ENCODE measurements around the gene TP73.

TP73 gene

GRCh38 chr1:3680488-3681230 lies 28.3 kb downstream of the TP73 start:
- peaks cover 15% of the 10 kb centered on the region for H3K27me3 ChIP-seq (ENCODE audit: low read depth, low read length)
- H3K27ac ChIP-seq (ENCODE audit: low read length): no peak overlapping the region
- no peaks in the 10 kb centered on the region for H3K36me3 ChIP-seq (replicated peaks; ENCODE audit: low read depth, low read length)
- H3K9ac ChIP-seq (ENCODE audit: low read length): no peak overlapping the region
- H3K9me3 ChIP-seq (ENCODE audit: insufficient read depth, low read length): no peaks in the 10 kb centered on the region
- TF ChIP-seq EZH2phosphoT487 (IDR thresholded peaks at IDR 0.05; ENCODE audit: low read depth) (no peak), CTCF (IDR thresholded peaks at IDR 0.05; ENCODE audit: low read depth, low read length) (no peak)
- no peaks in the 10 kb centered on the region for H4K20me1 ChIP-seq (ENCODE audit: insufficient read depth, low read length)
- H3K4me2 ChIP-seq (ENCODE audit: low read length): peak overlapping the region; percentile 43
- peaks cover 54% of the 10 kb centered on the region for H3K4me1 ChIP-seq (ENCODE audit: low read length)
- no peak overlapping the region for H2AFZ ChIP-seq (ENCODE audit: low read depth, low read length)
- H3K79me2 ChIP-seq (ENCODE audit: low read length): no peaks in the 10 kb centered on the region
- peak overlapping the region; percentile 32; the same call in 1 of the 2 replicates for H3K4me3 ChIP-seq (ENCODE audit: low read length)

- TF ChIP-seq CTCF (IDR thresholded peaks at IDR 0.05; ENCODE audit: low read depth, low read length) (no peak), EZH2phosphoT487 (IDR thresholded peaks at IDR 0.05; ENCODE audit: low read depth) (no peak)
- H3K27ac ChIP-seq (ENCODE audit: low read length): no peak overlapping the region
- no peaks in the 10 kb centered on the region for H4K20me1 ChIP-seq (ENCODE audit: insufficient read depth, low read length)
- no peaks in the 10 kb centered on the region for H3K9me3 ChIP-seq (ENCODE audit: insufficient read depth, low read length)
- H3K9ac ChIP-seq (ENCODE audit: low read length): no peak overlapping the region
- peak overlapping the region; percentile 43; the same call in 1 of the 2 replicates for H3K4me2 ChIP-seq (ENCODE audit: low read length)
- no peak overlapping the region for H2AFZ ChIP-seq (ENCODE audit: low read depth, low read length)
- H3K36me3 ChIP-seq (replicated peaks; ENCODE audit: low read depth, low read length): no peaks in the 10 kb centered on the region
- no peak overlapping the region for H3K4me3 ChIP-seq (ENCODE audit: low read length)
- peaks cover 18% of the 10 kb centered on the region for H3K27me3 ChIP-seq (ENCODE audit: low read depth, low read length)
- H3K4me1 ChIP-seq (ENCODE audit: low read length): peaks cover 53% of the 10 kb centered on the region
- no peaks in the 10 kb centered on the region for H3K79me2 ChIP-seq (ENCODE audit: low read length)
Measured at GRCh38 chr1:3681231-3681897, 29.0 kb downstream of the TP73 start.

- H3K27me3 ChIP-seq (ENCODE audit: low read depth, low read length): peaks cover 20% of the 10 kb centered on the region
- H2AFZ ChIP-seq (ENCODE audit: low read depth, low read length): no peak overlapping the region
- H3K36me3 ChIP-seq (replicated peaks; ENCODE audit: low read depth, low read length): no peaks in the 10 kb centered on the region
- H3K27ac ChIP-seq (ENCODE audit: low read length): no peak overlapping the region
- no peak overlapping the region for H3K9ac ChIP-seq (ENCODE audit: low read length)
- TF ChIP-seq EZH2phosphoT487 (IDR thresholded peaks at IDR 0.05; ENCODE audit: low read depth) (no peak), CTCF (IDR thresholded peaks at IDR 0.05; ENCODE audit: low read depth, low read length) (no peak)
- no peak overlapping the region for H3K4me3 ChIP-seq (ENCODE audit: low read length)
- H3K4me2 ChIP-seq (ENCODE audit: low read length): no peak overlapping the region
- H3K79me2 ChIP-seq (ENCODE audit: low read length): no peaks in the 10 kb centered on the region
- H3K9me3 ChIP-seq (ENCODE audit: insufficient read depth, low read length): no peaks in the 10 kb centered on the region
- H4K20me1 ChIP-seq (ENCODE audit: insufficient read depth, low read length): no peaks in the 10 kb centered on the region
- H3K4me1 ChIP-seq (ENCODE audit: low read length): peaks cover 49% of the 10 kb centered on the region
Measured at GRCh38 chr1:3681898-3682806, 29.8 kb downstream of the TP73 start.
